Uterus (tissue), 2 donors: ENCODE data around the gene SSBP4.

Experiments
- CTCF ChIP-seq, 4 experiments: fragments of 200-600 bp in 2 of 4; fragments of 450-650 bp in 2 of 4; sonication (generic) in 2 of 4; IDR thresholded peaks; one replicate each; pipeline ENCODE4 v1.5.1; 2016 to 2019; ENCODE audit warnings: antibody characterized with exemption in 4 of 4, mild to moderate bottlenecking in 2 of 4, moderate library complexity in 1 of 4
- POLR2A ChIP-seq, 2 donors: fragments of 450-650 bp; IDR thresholded peaks; one replicate each; pipeline ENCODE4 v1.6.1; 2016; ENCODE audit warnings: antibody characterized with exemption in 2 of 2, mild to moderate bottlenecking in 1 of 2, moderate library complexity in 1 of 2

GRCh38 chr19:18440415-18440877, 21.2 kb downstream of the SSBP4 start:
- TF ChIP-seq CTCF (IDR thresholded peaks at IDR 0.05), result peak in 3 of 4 experiments; percentile 8 to 20 (median 18)
- no peak for TF ChIP-seq POLR2A (IDR thresholded peaks at IDR 0.05)
